IMR-90 (cell line): ENCODE data around the gene WASF1. TPM values are rescaled to one million over a fixed set of nuclear protein-coding genes. Genes with fewer than 3 reads are reported as not detected.

ENCODE experiments used
- ATAC-seq: fragments of 200-7000 bp; cut with Tn5 transposase; 2 replicates; pipeline ENCODE4 v1.9.1; 2020; ENCODE audit warnings: low read depth, mild to moderate bottlenecking, moderate library complexity
- BruUV-seq: library from RNA; stranded (reverse); fragments of 400-500 nt; replicated peaks from 2 replicates; lab custom pipeline; 2021; lab: Mats Ljungman, UMichigan
- CTCF ChIA-PET: fragments of 300-600 bp; formaldehyde crosslinking; extraction: SDS; loops from one replicate; lab custom pipeline; 2021; ENCODE audit warnings: antibody characterized with exemption; lab: Yijun Ruan, JAX
- POLR2A ChIA-PET: fragments of 300-600 bp; sonication (Branson Sonifier 250); formaldehyde crosslinking; loops from one replicate; lab custom pipeline; 2022; ENCODE audit warnings: antibody characterized with exemption; ENCODE audit not compliant: unreplicated experiment; lab: Charles Lee
- DNase-seq: peaks from one replicate; pipeline ENCODE4 v3.0.0; 2013
- H2AFZ ChIP-seq: replicated peaks from 2 replicates; pipeline ENCODE3; 2013; ENCODE audit warnings: low read length, mild to moderate bottlenecking; ENCODE audit not compliant: poor library complexity
- H2AK5ac ChIP-seq: 2 replicates; pipeline ENCODE4 v1.6.1; 2013; ENCODE audit warnings: low read depth, low read length, inconsistent platforms
- H2AK9ac ChIP-seq: replicated peaks from 2 replicates; pipeline ENCODE3; 2013; ENCODE audit warnings: mild to moderate bottlenecking, low read depth, low read length, moderate library complexity; ENCODE audit not compliant: poor library complexity
- H2BK120ac ChIP-seq: 2 replicates; pipeline ENCODE4 v1.6.1; 2013; ENCODE audit warnings: low read depth, low read length, inconsistent platforms
- H2BK15ac ChIP-seq: 3 replicates; pipeline ENCODE4 v1.6.1; 2013; ENCODE audit warnings: low read depth, low read length, inconsistent platforms
- H2BK20ac ChIP-seq: 2 replicates; pipeline ENCODE4 v1.6.1; 2013; ENCODE audit warnings: low read depth, mild to moderate bottlenecking, inconsistent platforms, low read length, moderate library complexity
- H2BK5ac ChIP-seq: 2 replicates; pipeline ENCODE4 v1.6.1; 2013; ENCODE audit warnings: mild to moderate bottlenecking, low read depth, low read length, inconsistent platforms; ENCODE audit not compliant: poor library complexity, severe bottlenecking
- H3K14ac ChIP-seq: replicated peaks from 2 replicates; pipeline ENCODE4 v1.6.1; 2013; ENCODE audit warnings: low read depth, low read length, inconsistent platforms
- H3K18ac ChIP-seq: 2 replicates; pipeline ENCODE4 v1.6.1; 2013; ENCODE audit warnings: low read depth, low read length, control low read depth
- H3K23ac ChIP-seq: 2 replicates; pipeline ENCODE4 v1.6.1; 2013; ENCODE audit warnings: low read depth, low read length, inconsistent platforms
- H3K27ac ChIP-seq: 2 replicates; pipeline ENCODE4 v1.5.1; 2013; ENCODE audit warnings: mild to moderate bottlenecking, control low read depth, low read length; ENCODE audit not compliant: insufficient read depth
- H3K27me3 ChIP-seq: 2 replicates; pipeline ENCODE4 v1.6.1; 2013; ENCODE audit warnings: low read length; ENCODE audit not compliant: control insufficient read depth, insufficient read depth
- H3K36me3 ChIP-seq: 2 replicates; pipeline ENCODE4 v1.6.1; 2013; ENCODE audit warnings: low read length, mixed read lengths; ENCODE audit not compliant: control insufficient read depth, insufficient read depth
- H3K4ac ChIP-seq: 2 replicates; pipeline ENCODE4 v1.6.1; 2013; ENCODE audit warnings: low read depth, low read length, inconsistent platforms
- H3K4me1 ChIP-seq: 2 replicates; pipeline ENCODE4 v1.6.1; 2013; ENCODE audit warnings: low read length, mixed read lengths; ENCODE audit not compliant: control insufficient read depth, insufficient read depth
- H3K4me2 ChIP-seq: 2 replicates; pipeline ENCODE4 v1.6.1; 2013; ENCODE audit warnings: low read depth, mild to moderate bottlenecking, control low read depth, low read length, moderate library complexity
- H3K4me3 ChIP-seq: 2 replicates; pipeline ENCODE4 v1.5.1; 2013; ENCODE audit warnings: low read depth, mild to moderate bottlenecking, control low read depth, low read length, moderate library complexity; ENCODE audit not compliant: insufficient read depth
- H3K56ac ChIP-seq: 2 replicates; pipeline ENCODE4 v1.6.1; 2013; ENCODE audit warnings: low read length, inconsistent platforms; ENCODE audit not compliant: insufficient read depth; ENCODE audit errors: extremely low read depth
- H3K79me1 ChIP-seq, 2 experiments: 2 replicates each; pipeline ENCODE4 v1.6.1; 2013; ENCODE audit warnings: low read length in 2 of 2, inconsistent platforms in 1 of 2, low read depth in 1 of 2
- H3K9ac ChIP-seq: 2 replicates; pipeline ENCODE4 v1.6.1; 2013; ENCODE audit warnings: low read depth, low read length, control low read depth
- H3K9me1 ChIP-seq: 2 replicates; pipeline ENCODE4 v1.6.1; 2013; ENCODE audit warnings: low read length, inconsistent platforms; ENCODE audit not compliant: insufficient read depth
- H3K9me3 ChIP-seq: 2 replicates; pipeline ENCODE4 v1.6.1; 2013; ENCODE audit warnings: low read length; ENCODE audit not compliant: control insufficient read depth, insufficient read depth
- H4K20me1 ChIP-seq: 2 replicates; pipeline ENCODE4 v1.6.1; 2013; ENCODE audit warnings: low read length, inconsistent platforms; ENCODE audit not compliant: insufficient read depth
- H4K5ac ChIP-seq: 2 replicates; pipeline ENCODE4 v1.6.1; 2013; ENCODE audit warnings: mild to moderate bottlenecking, low read depth, low read length, control low read depth
- H4K8ac ChIP-seq, 2 experiments: 2 replicates each; pipeline ENCODE4 v1.6.1; 2013; ENCODE audit warnings: low read depth in 2 of 2, low read length in 2 of 2, control low read depth in 1 of 2, inconsistent platforms in 1 of 2
- H4K91ac ChIP-seq: 2 replicates; pipeline ENCODE4 v1.6.1; 2013; ENCODE audit warnings: low read depth, low read length, inconsistent platforms; ENCODE audit not compliant: insufficient read depth
- BHLHE40 ChIP-seq: fragments of 150-350 bp; IDR thresholded peaks from 2 replicates; pipeline ENCODE4 v1.6.1; 2016; ENCODE audit warnings: mild to moderate bottlenecking, low read depth, low read length
- ELK1 ChIP-seq: fragments of 150-350 bp; IDR thresholded peaks from 2 replicates; pipeline ENCODE4 v1.6.1; 2016; ENCODE audit warnings: low read depth, mild to moderate bottlenecking, low read length, moderate library complexity, borderline replicate concordance
- FOS ChIP-seq: fragments of 150-350 bp; IDR thresholded peaks from 2 replicates; pipeline ENCODE4 v1.6.1; 2016; ENCODE audit warnings: low read depth, low read length
- MAFK ChIP-seq: IDR thresholded peaks from 2 replicates; pipeline ENCODE4 v1.6.1; 2012; ENCODE audit warnings: low read depth, low read length, improper control_type of control experiment
- MAZ ChIP-seq: IDR thresholded peaks from 2 replicates; pipeline ENCODE4 v1.6.1; 2012; ENCODE audit warnings: low read depth, mild to moderate bottlenecking, low read length, improper control_type of control experiment, moderate library complexity, borderline replicate concordance
- NFE2L2 ChIP-seq: fragments of 150-350 bp; IDR thresholded peaks from 2 replicates; pipeline ENCODE4 v1.6.1; 2016; ENCODE audit warnings: low read depth, mild to moderate bottlenecking, low read length
- SMC3 ChIP-seq: fragments of 150-350 bp; IDR thresholded peaks from 2 replicates; pipeline ENCODE4 v1.6.1; 2016; ENCODE audit warnings: low read depth, mild to moderate bottlenecking, antibody characterized with exemption, low read length, moderate library complexity
- dilution Hi-C: fragments of 300-500 bp; cut with HindIII; formaldehyde crosslinking; loops from one replicate; pipeline ENCODE4 v1.14.3; 2018; ENCODE audit warnings: low sequenced_read_pairs; ENCODE audit not compliant: unreplicated experiment
- in situ Hi-C: fragments of 300-500 bp; cut with MboI; formaldehyde crosslinking; loops from 3 replicates; pipeline ENCODE4 v1.14.3; 2019; ENCODE audit warnings: low sequenced_read_pairs, inconsistent platforms, mixed read lengths
- intact Hi-C: fragments of 100-400 bp; cut with micrococcal nuclease; formaldehyde crosslinking; loops from 2 replicates; pipeline ENCODE4 v1.10.0; 2022
- polyA plus RNA-seq, 3 experiments: library from polyadenylated mRNA; depleted of rRNA; stranded (reverse); fragments of >200 nt; gene quantifications; 2 replicates each; pipeline ENCODE4 v1.2.3, GENCODE V29; 2012; ENCODE audit warnings: low replicate concordance in 1 of 3
- total RNA-seq: library from RNA; depleted of rRNA; stranded (reverse); fragments of >200 nt; gene quantifications from 2 replicates; pipeline ENCODE4 v1.2.3, GENCODE V29; 2012
- TF ChIP-seq, protein P1 (sequence below): conservative IDR thresholded peaks from 2 replicates; pipeline ENCODE4 v1.5.1; 2012; ENCODE audit warnings: mild to moderate bottlenecking, low read depth, low read length, improper control_type of control experiment
- TF ChIP-seq, protein P2 (sequence below): fragments of 150-350 bp; IDR thresholded peaks from 2 replicates; pipeline ENCODE4 v1.6.1; 2017; ENCODE audit warnings: mild to moderate bottlenecking, antibody characterized with exemption, low read length, low read depth

WASF1 gene
- total and polyA plus RNA-seq, 2 of the 4 experiments (the other 2 are of a cell fraction), result 3.0 to 17.3 TPM

GRCh38 chr6:110137924-110138887, 41.3 kb downstream of the WASF1 start (continued):
- TF ChIP-seq, protein P1, sequence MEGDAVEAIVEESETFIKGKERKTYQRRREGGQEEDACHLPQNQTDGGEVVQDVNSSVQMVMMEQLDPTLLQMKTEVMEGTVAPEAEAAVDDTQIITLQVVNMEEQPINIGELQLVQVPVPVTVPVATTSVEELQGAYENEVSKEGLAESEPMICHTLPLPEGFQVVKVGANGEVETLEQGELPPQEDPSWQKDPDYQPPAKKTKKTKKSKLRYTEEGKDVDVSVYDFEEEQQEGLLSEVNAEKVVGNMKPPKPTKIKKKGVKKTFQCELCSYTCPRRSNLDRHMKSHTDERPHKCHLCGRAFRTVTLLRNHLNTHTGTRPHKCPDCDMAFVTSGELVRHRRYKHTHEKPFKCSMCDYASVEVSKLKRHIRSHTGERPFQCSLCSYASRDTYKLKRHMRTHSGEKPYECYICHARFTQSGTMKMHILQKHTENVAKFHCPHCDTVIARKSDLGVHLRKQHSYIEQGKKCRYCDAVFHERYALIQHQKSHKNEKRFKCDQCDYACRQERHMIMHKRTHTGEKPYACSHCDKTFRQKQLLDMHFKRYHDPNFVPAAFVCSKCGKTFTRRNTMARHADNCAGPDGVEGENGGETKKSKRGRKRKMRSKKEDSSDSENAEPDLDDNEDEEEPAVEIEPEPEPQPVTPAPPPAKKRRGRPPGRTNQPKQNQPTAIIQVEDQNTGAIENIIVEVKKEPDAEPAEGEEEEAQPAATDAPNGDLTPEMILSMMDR, result no peak

GRCh38 chr6:110130362-110130761, 49.1 kb downstream of the WASF1 start:
- Histone ChIP-seq H4K8ac (no peak overlapping the region), H3K9ac (no peak overlapping the region), H3K14ac (no peak overlapping the region), H2AFZ (no peak overlapping the region), H4K20me1 (no peaks in the 10 kb centered on the region), H3K27me3 (no peaks in the 10 kb centered on the region), H4K91ac (no peak overlapping the region), H2AK9ac (no peak overlapping the region), H3K23ac (no peak overlapping the region), H3K9me3 (no peaks in the 10 kb centered on the region), H2AK5ac (no peak overlapping the region), H3K4me1 (no peaks in the 10 kb centered on the region), H4K5ac (no peak overlapping the region), H3K18ac (no peak overlapping the region), H2BK5ac (no peak overlapping the region), H2BK20ac (no peak overlapping the region), H3K27ac (no peak overlapping the region), H3K56ac (no peak overlapping the region), H3K9me1 (no peaks in the 10 kb centered on the region), H2BK120ac (no peak overlapping the region), H3K36me3 (no peaks in the 10 kb centered on the region), H3K4me3 (no peak overlapping the region), H3K4me2 (no peak overlapping the region), H2BK15ac (no peak overlapping the region), H3K4ac (no peak overlapping the region), H3K79me1 (peaks cover 0 to 9% of the 10 kb centered on the region in 2 experiments; a peak in 1 of 4 replicates)
- ATAC-seq (no peak), DNase-seq (no peak)
- intact Hi-C loops (no loop called here), in situ Hi-C loops (no loop called here), dilution Hi-C loops (no loop called here)
- CTCF ChIA-PET, result no interaction called here
- BruUV-seq, result no TSS peak
- POLR2A ChIA-PET, result no interaction called here
- TF ChIP-seq NFE2L2 (no peak), ELK1 (no peak), BHLHE40 (no peak), FOS (no peak), MAZ (no peak), MAFK (no peak), SMC3 (no peak)
- TF ChIP-seq, protein P2, sequence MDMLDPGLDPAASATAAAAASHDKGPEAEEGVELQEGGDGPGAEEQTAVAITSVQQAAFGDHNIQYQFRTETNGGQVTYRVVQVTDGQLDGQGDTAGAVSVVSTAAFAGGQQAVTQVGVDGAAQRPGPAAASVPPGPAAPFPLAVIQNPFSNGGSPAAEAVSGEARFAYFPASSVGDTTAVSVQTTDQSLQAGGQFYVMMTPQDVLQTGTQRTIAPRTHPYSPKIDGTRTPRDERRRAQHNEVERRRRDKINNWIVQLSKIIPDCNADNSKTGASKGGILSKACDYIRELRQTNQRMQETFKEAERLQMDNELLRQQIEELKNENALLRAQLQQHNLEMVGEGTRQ, result no peak
